SU-DHL-6 (cell line): ENCODE measurements around the gene TMEM212.

Experiments
- H2AFZ ChIP-seq: fragments of 200-600 bp; sonication (generic); 2 replicates; pipeline ENCODE4 v1.6.1; 2014; ENCODE audit warnings: low read depth, mild to moderate bottlenecking, moderate library complexity, mixed read lengths, antibody characterized with exemption, low read length; ENCODE audit not compliant: severe bottlenecking
- H3F3A ChIP-seq: fragments of 200-600 bp; shearing (Covaris generic); 2 replicates; pipeline ENCODE4 v1.6.0; 2016; ENCODE audit warnings: antibody characterized with exemption, mild to moderate bottlenecking; ENCODE audit not compliant: insufficient read depth
- H3K27ac ChIP-seq: fragments of 200-600 bp; sonication (generic); 2 replicates; pipeline ENCODE4 v1.5.1; 2016; ENCODE audit warnings: low read depth, mild to moderate bottlenecking, low read length, moderate library complexity, mixed read lengths
- H3K27me3 ChIP-seq: fragments of 200-600 bp; sonication (generic), shearing (Covaris generic); 2 replicates; pipeline ENCODE4 v1.6.0; 2014; ENCODE audit warnings: mild to moderate bottlenecking, low read length
- H3K36me3 ChIP-seq: fragments of 200-600 bp; sonication (generic); 2 replicates; pipeline ENCODE4 v1.6.1; 2014; ENCODE audit warnings: mild to moderate bottlenecking, low read length, mixed read lengths
- H3K4me2 ChIP-seq: fragments of 300-600, 200-600 bp; shearing (Covaris generic), sonication (generic); 2 replicates; pipeline ENCODE4 v1.6.0; 2014; ENCODE audit warnings: low read length, low read depth, mild to moderate bottlenecking; ENCODE audit not compliant: poor library complexity, severe bottlenecking
- H3K4me3 ChIP-seq: fragments of 200-600 bp; sonication (generic); 2 replicates; pipeline ENCODE4 v1.5.1; 2014; ENCODE audit warnings: antibody characterized with exemption, low read length, mild to moderate bottlenecking, mixed read lengths; ENCODE audit not compliant: insufficient read depth, poor library complexity, severe bottlenecking
- H3K79me2 ChIP-seq: fragments of 200-600 bp; sonication (generic); 2 replicates; pipeline ENCODE4 v1.6.1; 2014; ENCODE audit warnings: mild to moderate bottlenecking, low read length, moderate library complexity; ENCODE audit not compliant: insufficient read depth
- H3K9ac ChIP-seq: fragments of 200-600 bp; sonication (generic); 2 replicates; pipeline ENCODE4 v1.7.0; 2014; ENCODE audit warnings: mild to moderate bottlenecking, low read length
- H3K9me2 ChIP-seq: fragments of 200-600 bp; sonication (generic); replicated peaks from 2 replicates; pipeline ENCODE4 v1.6.1; 2014; ENCODE audit warnings: low read length; ENCODE audit not compliant: insufficient read depth
- H3K9me3 ChIP-seq: fragments of 200-600 bp; sonication (generic); 2 replicates; pipeline ENCODE4 v1.6.1; 2014; ENCODE audit warnings: low read length, mixed read lengths; ENCODE audit not compliant: insufficient read depth
- H4K20me1 ChIP-seq: fragments of 200-600 bp; sonication (generic); 2 replicates; pipeline ENCODE4 v1.6.1; 2014; ENCODE audit warnings: low read depth, mild to moderate bottlenecking, antibody characterized with exemption, low read length, moderate library complexity, mixed read lengths
- CTCF ChIP-seq: fragments of 200-600 bp; sonication (generic); IDR thresholded peaks from one replicate; pipeline ENCODE4 v1.5.1; 2017; ENCODE audit warnings: antibody characterized with exemption, mild to moderate bottlenecking, low read length, moderate library complexity; ENCODE audit not compliant: insufficient read depth, poor library complexity, severe bottlenecking
- EZH2phosphoT487 ChIP-seq: fragments of 200-600 bp; sonication (generic), shearing (Covaris generic); conservative IDR thresholded peaks from 2 replicates; pipeline ENCODE4 v1.6.1; 2018; ENCODE audit warnings: mild to moderate bottlenecking, antibody characterized with exemption, low read length, moderate library complexity, mixed read lengths

The TMEM212 gene

GRCh38 chr3:171842864-171843518, at the start of gene TMEM212:
TSS of gene TMEM212 (plus strand) at chr3:171843349. CDS start at chr3:171843384, 35 bp downstream.
- no peak within 1 kb of the TSS for H3K4me2 ChIP-seq
- H3K9me3 ChIP-seq, result no peaks in the 10 kb centered on the region
- H3F3A ChIP-seq, result no peaks in the 10 kb centered on the region
- H3K27me3 ChIP-seq, result no peaks in the 10 kb centered on the region
- no peaks in the 10 kb centered on the region for H3K79me2 ChIP-seq
- no peak within 1 kb of the TSS for H3K4me3 ChIP-seq
- TF ChIP-seq CTCF, result no peak
- TF ChIP-seq EZH2phosphoT487, result no peak
- no peak within 1 kb of the TSS for H3K27ac ChIP-seq
- H3K36me3 ChIP-seq, result no peaks in the 10 kb centered on the region
- H3K9ac ChIP-seq, result no peak within 1 kb of the TSS
- no peaks in the 10 kb centered on the region for H3K9me2 ChIP-seq
- no peaks in the 10 kb centered on the region for H4K20me1 ChIP-seq
- no peak within 1 kb of the TSS for H2AFZ ChIP-seq

GRCh38 chr3:171796625-171797264, 46.4 kb upstream of the TMEM212 start:
- Histone ChIP-seq H3K79me2 (no peaks in the 10 kb centered on the region), H3K9me2 (no peaks in the 10 kb centered on the region), H4K20me1 (no peaks in the 10 kb centered on the region), H3K4me3 (no peak overlapping the region), H3K36me3 (no peaks in the 10 kb centered on the region), H3K4me2 (no peak overlapping the region), H2AFZ (no peak overlapping the region), H3K27ac (no peak overlapping the region), H3F3A (no peaks in the 10 kb centered on the region), H3K9ac (no peak overlapping the region), H3K27me3 (no peaks in the 10 kb centered on the region), H3K9me3 (no peaks in the 10 kb centered on the region)
- TF ChIP-seq CTCF (no peak), EZH2phosphoT487 (no peak)

- TF ChIP-seq EZH2phosphoT487 (no peak), CTCF (no peak)
- no peak overlapping the region for H3K4me2 ChIP-seq
- no peaks in the 10 kb centered on the region for H4K20me1 ChIP-seq
- H3K4me3 ChIP-seq, result no peak overlapping the region
- no peaks in the 10 kb centered on the region for H3K9me3 ChIP-seq
- no peaks in the 10 kb centered on the region for H3F3A ChIP-seq
- H3K36me3 ChIP-seq, result no peaks in the 10 kb centered on the region
- no peaks in the 10 kb centered on the region for H3K9me2 ChIP-seq
- H3K27me3 ChIP-seq, result no peaks in the 10 kb centered on the region
- H2AFZ ChIP-seq, result no peak overlapping the region
- H3K9ac ChIP-seq, result no peak overlapping the region
- H3K79me2 ChIP-seq, result no peaks in the 10 kb centered on the region
- H3K27ac ChIP-seq, result no peak overlapping the region
Observed at GRCh38 chr3:171797265-171797679, 45.9 kb upstream of the TMEM212 start.
